AG08396 (cell line): ENCODE measurements around the gene ABHD11.
A peak's percentile ranks its signal among the peaks of the same experiment; 100 is the strongest.
"Not testable (repeated sequence)": the region's sequence is repeated elsewhere in the genome, so short reads cannot be mapped to it uniquely, and the experiment has no call there.

Experiments used
- DNase-seq: peaks from one replicate; pipeline ENCODE4 v3.0.0; 2012; ENCODE audit warnings: low spot score, mixed read lengths

ABHD11 gene

GRCh38 chr7:73742753-73743641 lies 4.4 kb upstream of the ABHD11 start:
- no peak for DNase-seq

- DNase-seq, result no peak
These were observed 3.7 kb upstream of the ABHD11 start for GRCh38 chr7:73742338-73742752.

DNA sequence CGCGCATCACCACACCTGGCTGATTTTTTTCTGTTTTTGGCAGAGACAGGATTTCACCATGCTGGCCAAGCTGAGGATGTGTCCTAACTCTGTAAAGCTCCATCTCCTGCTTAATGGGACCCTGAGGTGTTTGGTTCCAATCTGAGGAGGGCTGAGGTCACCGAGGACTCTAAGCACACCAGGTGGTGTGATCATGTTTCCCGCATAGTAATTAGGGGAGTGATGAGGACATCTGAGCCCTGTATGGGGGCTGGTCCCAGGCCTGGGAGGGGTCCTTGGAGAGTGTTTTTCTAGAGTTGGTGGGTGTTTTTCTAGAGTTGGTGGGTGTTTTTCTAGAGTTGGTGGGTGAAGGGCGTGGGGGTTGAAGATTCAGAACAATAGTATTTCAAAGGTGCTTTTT lies 3.0 kb upstream of the ABHD11 start:
- no peak for DNase-seq

GRCh38 chr7:73740771-73741170 lies 2.2 kb upstream of the ABHD11 start:
- DNase-seq, result no peak

- DNase-seq, result no peak
These were observed 1.6 kb upstream of the ABHD11 start for GRCh38 chr7:73740212-73740611.

DNA sequence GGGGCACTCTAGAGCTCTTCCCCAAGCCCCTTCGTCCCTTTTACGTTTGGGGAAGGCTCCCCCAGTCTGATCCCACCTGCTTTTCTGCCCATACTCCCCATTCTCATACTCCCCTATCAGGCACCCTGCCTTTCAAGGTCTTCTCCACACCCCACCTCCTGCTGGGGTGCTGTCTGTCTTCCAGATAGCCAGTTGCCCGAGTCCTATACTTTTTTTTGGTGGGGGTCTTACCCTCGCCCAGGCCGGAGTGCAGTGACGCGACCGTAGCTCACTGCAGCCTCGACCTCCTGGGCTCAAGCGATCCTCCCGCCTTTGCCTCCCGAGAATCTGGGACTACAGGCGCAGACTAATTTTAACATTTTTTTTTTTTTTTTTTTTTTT lies 775 bp upstream of the ABHD11 start:
- no peak for DNase-seq

DNA sequence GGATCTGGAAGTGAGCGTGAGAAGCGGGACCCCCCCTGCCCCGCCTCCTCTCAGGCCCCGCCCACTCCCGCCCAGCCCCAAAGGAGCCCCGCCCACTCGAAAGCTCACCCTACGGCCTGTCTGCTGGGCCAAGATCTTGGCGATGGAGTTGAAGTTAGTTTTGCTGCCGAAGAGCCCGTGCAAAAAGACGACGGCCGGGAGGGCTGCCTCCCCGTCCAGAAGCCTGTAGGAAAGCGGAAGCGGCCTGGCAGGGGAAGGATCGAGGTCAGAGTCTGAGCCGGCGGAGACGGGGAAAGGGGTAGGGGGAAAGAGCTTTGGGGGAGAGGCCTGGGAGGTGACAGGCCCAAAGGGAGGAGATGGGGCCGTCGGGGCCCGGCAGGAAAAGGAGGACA lies 386 bp downstream of the ABHD11 start:
- peak; percentile 87 for DNase-seq

DNA sequence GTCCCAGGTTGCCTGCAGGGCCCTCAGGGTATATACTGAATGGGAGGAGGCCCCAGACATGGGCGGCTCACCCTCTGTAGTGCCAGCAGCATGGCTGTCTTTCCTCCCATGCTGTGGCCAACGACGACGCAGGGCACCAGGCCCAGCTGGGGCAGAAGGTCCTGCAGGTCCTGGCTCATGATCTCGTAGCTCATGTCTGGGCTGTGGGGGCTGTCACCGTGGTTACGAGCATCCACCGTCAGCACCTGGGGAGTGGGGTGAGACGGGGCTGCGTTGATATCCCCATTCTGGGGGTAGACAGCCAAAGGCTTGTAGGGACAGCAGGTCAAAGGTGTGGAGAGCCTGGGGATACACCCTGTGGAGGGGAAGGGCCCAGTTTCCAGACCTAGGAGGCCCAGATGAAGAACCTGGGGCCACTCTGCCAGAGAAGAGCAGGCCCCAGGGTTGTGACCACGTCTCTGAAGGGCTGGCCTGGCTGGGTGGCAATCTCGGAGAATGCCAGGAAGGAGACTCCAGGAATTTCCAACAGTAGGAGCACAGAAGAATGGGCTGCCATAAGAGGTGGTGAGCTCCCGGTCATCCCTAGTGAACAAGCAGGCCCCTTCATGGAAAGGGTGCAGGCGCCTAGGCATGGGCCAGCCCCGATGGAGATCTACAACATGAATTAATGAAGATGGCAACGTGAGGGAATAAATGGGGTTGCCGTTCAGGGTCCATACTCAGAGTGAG lies 947 bp downstream of the ABHD11 start:
- DNase-seq, result no peak

- no peak for DNase-seq
These were observed 1.7 kb downstream of the ABHD11 start for GRCh38 chr7:73736885-73737284.

DNA sequence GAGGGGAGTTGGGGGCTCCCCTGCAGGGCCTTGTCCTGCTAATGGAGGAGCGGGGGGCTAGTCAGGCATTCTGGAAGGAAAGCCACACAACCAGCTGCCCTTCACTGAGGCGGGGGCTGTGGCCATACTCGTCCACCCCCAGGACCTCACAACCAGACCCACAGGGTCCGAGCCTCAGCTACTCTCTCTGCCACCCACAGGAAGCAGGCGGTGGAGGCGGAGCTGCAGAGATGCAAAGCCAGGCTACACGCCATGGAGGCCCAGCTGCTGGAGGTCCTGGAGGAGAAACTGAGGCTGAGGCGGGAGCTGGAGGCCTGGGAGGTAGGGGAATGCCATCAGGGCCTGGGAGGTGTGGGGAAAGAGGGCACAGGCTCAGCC lies 3.1 kb downstream of the ABHD11 start:
- no peak for DNase-seq

DNA sequence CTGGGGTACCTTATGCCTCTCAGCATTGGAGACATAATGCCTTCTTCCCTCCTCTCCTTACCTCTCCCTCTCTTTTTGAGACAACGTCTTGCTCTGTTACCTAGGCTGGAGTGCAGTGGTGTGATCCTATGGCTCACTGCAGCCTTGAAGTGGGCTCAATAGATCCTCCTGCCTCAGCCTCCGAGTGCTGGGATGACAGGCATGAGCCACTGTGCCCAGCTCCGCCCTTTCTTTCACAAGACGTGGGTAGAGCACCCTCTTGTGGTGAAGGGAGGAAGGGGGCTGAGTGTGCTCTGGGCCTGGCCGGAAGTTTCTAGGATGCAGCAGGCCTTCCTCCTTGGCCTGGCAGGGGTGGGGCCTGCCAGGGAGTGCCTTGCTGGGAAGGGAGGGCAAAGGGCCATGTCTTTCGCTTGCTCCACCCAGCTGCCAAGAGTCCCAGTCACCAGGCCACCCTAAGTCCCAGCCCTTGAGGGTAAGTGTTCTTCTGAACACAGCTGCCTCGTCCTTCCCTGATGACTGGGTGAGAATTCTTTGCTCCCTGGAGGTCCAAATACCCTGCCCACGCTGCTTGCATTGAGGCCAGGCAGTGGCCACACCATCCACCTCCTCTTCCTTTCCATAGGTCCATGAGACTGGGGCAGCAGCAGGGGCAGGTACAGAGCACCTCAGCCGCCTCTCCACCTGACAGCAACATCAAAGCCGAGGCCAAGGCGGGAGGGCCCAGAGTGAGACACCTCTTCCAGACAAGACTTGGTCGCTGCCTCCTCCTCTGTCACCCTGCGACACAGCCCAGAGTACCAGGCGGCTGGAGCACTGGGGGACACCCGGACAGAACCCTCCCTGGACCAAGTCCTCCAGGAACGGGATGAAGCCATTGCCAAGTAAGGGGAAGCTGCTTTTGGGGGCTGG lies 3.7 kb downstream of the ABHD11 start:
- DNase-seq, result peak; percentile 81

DNA sequence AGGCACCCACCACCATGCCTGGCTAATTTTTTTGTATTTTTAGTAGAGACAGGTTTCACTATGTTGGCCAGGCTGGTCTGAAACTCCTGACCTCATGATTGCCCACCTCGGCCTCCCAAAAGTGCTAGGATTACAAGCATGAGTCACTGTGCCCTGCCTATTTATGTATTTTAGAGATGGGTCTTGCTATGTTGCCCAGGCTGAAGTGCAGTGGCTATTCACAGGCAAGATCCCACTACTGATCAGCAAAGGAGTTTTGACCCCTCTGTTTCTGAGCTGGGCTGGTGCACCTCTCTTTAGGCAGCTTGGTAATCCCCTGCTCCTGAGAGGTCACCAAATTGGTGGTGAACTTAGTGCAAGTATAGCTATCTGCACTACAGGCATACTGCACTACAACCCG lies 6.2 kb downstream of the ABHD11 start:
- DNase-seq, result no peak

- DNase-seq, result no peak
These were observed 8.1 kb downstream of the ABHD11 start for GRCh38 chr7:73730485-73730884.

GRCh38 chr7:73728551-73728950 lies 10.1 kb downstream of the ABHD11 start:
- no peak for DNase-seq

- DNase-seq, result no peak
These were observed 10.7 kb downstream of the ABHD11 start for GRCh38 chr7:73727952-73728351.

GRCh38 chr7:73726083-73726466 lies 12.5 kb downstream of the ABHD11 start:
- DNase-seq, result no peak

GRCh38 chr7:73723813-73724212 lies 14.8 kb downstream of the ABHD11 start:
- no peak for DNase-seq

- no peak for DNase-seq
These were observed 15.8 kb downstream of the ABHD11 start for GRCh38 chr7:73722785-73723184.

- not testable (repeated sequence) for DNase-seq
These were observed 16.4 kb downstream of the ABHD11 start for GRCh38 chr7:73722182-73722581.

DNA sequence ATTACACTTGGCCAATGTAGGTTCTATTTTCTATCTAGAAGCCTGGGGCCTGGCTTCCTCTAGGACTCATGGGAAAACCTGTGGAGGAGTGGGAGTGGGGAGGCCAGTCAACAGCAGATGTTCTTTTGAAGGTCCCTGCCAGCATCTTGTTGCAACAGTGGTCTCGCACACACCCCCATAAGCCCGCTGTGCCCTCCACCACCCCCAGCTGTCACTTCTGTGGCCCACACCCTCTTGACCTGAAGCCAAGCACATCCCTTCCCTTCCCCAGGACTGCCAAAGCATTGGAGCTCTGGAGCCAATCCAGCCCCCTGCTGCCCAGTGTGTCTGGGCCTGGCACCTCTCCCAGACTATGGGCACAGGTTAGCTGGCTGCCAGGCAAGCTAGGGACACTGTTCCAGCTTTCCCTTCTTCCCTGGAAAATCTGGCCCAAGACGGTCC lies 17.2 kb downstream of the ABHD11 start:
- no peak for DNase-seq

GRCh38 chr7:73720443-73720842 lies 18.2 kb downstream of the ABHD11 start:
- not testable (repeated sequence) for DNase-seq

- no peak for DNase-seq
These were observed 18.8 kb downstream of the ABHD11 start for GRCh38 chr7:73719806-73720169.
